Small intestine (tissue), 7 donors: ENCODE measurements around the gene COMP. TPM values are rescaled to one million over a fixed set of nuclear protein-coding genes. Genes with fewer than 3 reads are reported as not detected.
"Not testable (repeated sequence)": the region's sequence is repeated elsewhere in the genome, so short reads cannot be mapped to it uniquely, and the experiment has no call there.

ENCODE experiments used
- DNase-seq, 2 donors: peaks; one replicate each; pipeline versions ENCODE4 v3.0.0 to v3.0.0-alpha.2; 2013
- FAIRE-seq: peaks from 2 replicates; lab custom pipeline; 2012; peaks lifted over from hg19 to GRCh38; lab: Jason Lieb, UNC
- H3K27ac ChIP-seq, 3 donors: one replicate each; pipeline ENCODE4 v1.5.1; 2013; ENCODE audit warnings: low read length in 2 of 3, mild to moderate bottlenecking in 2 of 3, control low read depth in 1 of 3, inconsistent platforms in 1 of 3, low read depth in 1 of 3, moderate library complexity in 1 of 3
- H3K27me3 ChIP-seq, 3 donors: one replicate each; pipeline ENCODE4 v1.6.1; 2013; ENCODE audit warnings: low read length in 3 of 3, inconsistent platforms in 1 of 3; ENCODE audit not compliant: control insufficient read depth in 3 of 3, insufficient read depth in 3 of 3
- H3K36me3 ChIP-seq, 3 donors: one replicate each; pipeline ENCODE4 v1.6.1; 2013; ENCODE audit warnings: low read length in 3 of 3, inconsistent platforms in 1 of 3, low read depth in 1 of 3, mild to moderate bottlenecking in 1 of 3, moderate library complexity in 1 of 3; ENCODE audit not compliant: control insufficient read depth in 3 of 3, insufficient read depth in 2 of 3
- H3K4me1 ChIP-seq, 3 donors: one replicate each; pipeline ENCODE4 v1.6.1; 2013; ENCODE audit warnings: low read length in 2 of 3, inconsistent platforms in 1 of 3, low read depth in 1 of 3, mild to moderate bottlenecking in 1 of 3, moderate library complexity in 1 of 3; ENCODE audit not compliant: control insufficient read depth in 3 of 3, insufficient read depth in 2 of 3
- H3K4me3 ChIP-seq, 3 donors: one replicate each; pipeline ENCODE4 v1.5.1; 2013; ENCODE audit warnings: low read length in 3 of 3, control low read depth in 1 of 3, inconsistent platforms in 1 of 3, low read depth in 1 of 3, mild to moderate bottlenecking in 1 of 3, moderate library complexity in 1 of 3
- H3K9me3 ChIP-seq, 2 donors: one replicate each; pipeline ENCODE4 v1.6.1; 2013; ENCODE audit warnings: low read depth in 1 of 2, low read length in 1 of 2; ENCODE audit not compliant: control insufficient read depth in 2 of 2, insufficient read depth in 1 of 2
- whole genome bisulfite sequencing, 3 donors: extraction: QIAGEN DNeasy Blood & Tissue Kit; methylation state at CpG; one replicate each; pipeline ENCODE4 v1.1.7; 2013; 5-methylcytosine and 5-hydroxymethylcytosine counted together
- polyA plus RNA-seq, 4 donors: library from polyadenylated mRNA; stranded (reverse) in 3 of 4; unstranded in 1 of 4; fragments of 200-250 nt in 3 of 4; fragments of 120-200 nt in 1 of 4; gene quantifications; one replicate each; pipeline versions ENCODE4 v1.2.1 to v1.2.3, GENCODE V29; 2013
- donor health status: healthy with polysubstance abuse.
- donor health status: control.
- donor health status: control.
- donor health status: Bipolar disorder and iron deficiency.
- donor health status: healthy.

Gene COMP
- polyA plus RNA-seq, 4 donors = 0.68 to 1.8 TPM; not detected in 2

GRCh38 chr19:18811638-18812037 lies 20.5 kb upstream of the COMP start:
- FAIRE-seq, H3K9me3 ChIP-seq, H3K27me3 ChIP-seq, DNase-seq, H3K4me1 ChIP-seq, H3K36me3 ChIP-seq, H3K4me3 ChIP-seq, H3K27ac ChIP-seq: not testable (repeated sequence)
- 83 to 93% (median 86%) methylated on average over 5 of the region's 5 CpGs for WGBS, 3 donors

- Histone ChIP-seq H3K4me3 (no peak overlapping the region), H3K4me1 (no peaks in the 10 kb centered on the region), H3K27me3 (peaks cover 0 to 4% (median 3%) of the 10 kb centered on the region in 3 donors), H3K9me3 (no peaks in the 10 kb centered on the region), H3K36me3 (no peaks in the 10 kb centered on the region), H3K27ac (no peak overlapping the region)
- no peak for FAIRE-seq
- 55 to 64% (median 59%) methylated on average over 14 of the region's 14 CpGs for WGBS, 3 donors
- no peak for DNase-seq
These were observed 18.2 kb upstream of the COMP start for GRCh38 chr19:18809149-18809868.

- DNase-seq (no peak), FAIRE-seq (no peak)
- WGBS, 3 donors = 75 to 81% (median 77%) methylated on average over 18 to 19 of the region's 19 CpGs
- Histone ChIP-seq H3K4me3 (no peak overlapping the region), H3K36me3 (no peaks in the 10 kb centered on the region), H3K27ac (no peak overlapping the region), H3K9me3 (no peaks in the 10 kb centered on the region), H3K4me1 (no peaks in the 10 kb centered on the region), H3K27me3 (peaks cover 0 to 3% (median 2%) of the 10 kb centered on the region in 3 donors)
These were observed 16.8 kb upstream of the COMP start for GRCh38 chr19:18807861-18808331.

- no peak overlapping the region for H3K4me3 ChIP-seq
- no peak overlapping the region for H3K27ac ChIP-seq
- H3K27me3 ChIP-seq = peaks cover 0 to 3% (median 2%) of the 10 kb centered on the region in 3 donors
- no peaks in the 10 kb centered on the region for H3K36me3 ChIP-seq
- WGBS, 3 donors = 83 to 89% (median 83%) methylated on average over 8 of the region's 8 CpGs
- DNase-seq = no peak
- no peak for FAIRE-seq
- H3K4me1 ChIP-seq = no peaks in the 10 kb centered on the region
- H3K9me3 ChIP-seq = no peaks in the 10 kb centered on the region
These were observed 13.5 kb upstream of the COMP start for GRCh38 chr19:18804643-18805042.

- DNase-seq (no peak), FAIRE-seq (no peak)
- Histone ChIP-seq H3K4me3 (no peak overlapping the region), H3K9me3 (no peaks in the 10 kb centered on the region), H3K36me3 (no peaks in the 10 kb centered on the region), H3K27ac (no peak overlapping the region), H3K27me3 (peaks cover 0 to 3% (median 2%) of the 10 kb centered on the region in 3 donors), H3K4me1 (peaks cover 0 to 3% (median 0%) of the 10 kb centered on the region in 3 donors)
- WGBS, 3 donors = 86 to 91% (median 89%) methylated on average over 15 of the region's 15 CpGs
These were observed 13.1 kb upstream of the COMP start for GRCh38 chr19:18804139-18804601.

GRCh38 chr19:18803550-18804138 lies 12.5 kb upstream of the COMP start:
- 91% methylated on average over 5 of the region's 5 CpGs for WGBS, 3 donors
- H3K9me3 ChIP-seq = no peaks in the 10 kb centered on the region
- DNase-seq (no peak), FAIRE-seq (no peak)
- H3K4me3 ChIP-seq = no peak overlapping the region
- H3K36me3 ChIP-seq = no peaks in the 10 kb centered on the region
- peaks cover 0 to 7% (median 3%) of the 10 kb centered on the region in 3 donors for H3K27me3 ChIP-seq
- H3K4me1 ChIP-seq = peaks cover 0 to 7% (median 0%) of the 10 kb centered on the region in 3 donors
- H3K27ac ChIP-seq = no peak overlapping the region

- WGBS, 3 donors = 72 to 78% (median 72%) methylated on average over 11 of the region's 11 CpGs
- Histone ChIP-seq H3K4me3 (no peak overlapping the region), H3K27me3 (peaks cover 0 to 10% (median 0%) of the 10 kb centered on the region in 3 donors), H3K36me3 (no peaks in the 10 kb centered on the region), H3K4me1 (peaks cover 0 to 18% (median 0%) of the 10 kb centered on the region in 3 donors), H3K27ac (no peak overlapping the region), H3K9me3 (no peaks in the 10 kb centered on the region)
- no peak for DNase-seq
- no peak for FAIRE-seq
These were observed 11.2 kb upstream of the COMP start for GRCh38 chr19:18802354-18802753.

GRCh38 chr19:18800636-18801035 lies 9.5 kb upstream of the COMP start:
- no peaks in the 10 kb centered on the region for H3K36me3 ChIP-seq
- peaks cover 0 to 31% (median 0%) of the 10 kb centered on the region in 3 donors for H3K4me1 ChIP-seq
- no peak overlapping the region for H3K27ac ChIP-seq
- WGBS, 3 donors = 70 to 86% (median 77%) methylated on average over 10 of the region's 10 CpGs
- H3K27me3 ChIP-seq = peaks cover 0 to 12% (median 0%) of the 10 kb centered on the region in 3 donors
- no peaks in the 10 kb centered on the region for H3K9me3 ChIP-seq
- no peak overlapping the region for H3K4me3 ChIP-seq
- no peak for DNase-seq
- FAIRE-seq = no peak
